GM23338 (cell line): Measurements from ENCODE around the gene ZRANB2. TPM values are rescaled to one million over a fixed set of nuclear protein-coding genes. Genes with fewer than 3 reads are reported as not detected.
A peak's percentile ranks its signal among the peaks of the same experiment; 100 is the strongest.

Experiments used
- ATAC-seq: fragments of 200-7000 bp; cut with Tn5 transposase; 3 replicates; pipeline ENCODE4 v1.9.1; 2020
- DNase-seq: peaks from one replicate; pipeline ENCODE4 v3.0.0-alpha.2; 2015; ENCODE audit warnings: low spot score
- H2AFZ ChIP-seq: fragments of 200-600 bp; sonication (generic); 2 replicates; pipeline ENCODE4 v1.8.0; 2016; ENCODE audit warnings: antibody characterized with exemption, mild to moderate bottlenecking, moderate library complexity
- H3F3A ChIP-seq: fragments of 200-600 bp; sonication (generic); replicated peaks from 2 replicates; pipeline ENCODE4 v1.8.0; 2017; ENCODE audit warnings: antibody characterized with exemption, mixed run types, low read depth
- H3K27ac ChIP-seq: fragments of 200-600 bp; sonication (generic); 2 replicates; pipeline ENCODE4 v1.6.1; 2016; ENCODE audit warnings: low read depth
- H3K27me3 ChIP-seq: fragments of 200-600 bp; sonication (generic); 2 replicates; pipeline ENCODE4 v1.8.0; 2016; ENCODE audit warnings: mild to moderate bottlenecking, mixed run types, moderate library complexity; ENCODE audit not compliant: insufficient read depth
- H3K36me3 ChIP-seq: fragments of 200-600 bp; sonication (generic); 2 replicates; pipeline ENCODE4 v1.8.0; 2016; ENCODE audit warnings: mild to moderate bottlenecking; ENCODE audit not compliant: insufficient read depth
- H3K4me1 ChIP-seq: fragments of 200-600 bp; sonication (generic); 2 replicates; pipeline ENCODE4 v1.8.0; 2016; ENCODE audit warnings: mild to moderate bottlenecking, moderate library complexity; ENCODE audit not compliant: insufficient read depth
- H3K4me2 ChIP-seq: fragments of 200-600 bp; sonication (generic); 2 replicates; pipeline ENCODE4 v1.7.1; 2017; ENCODE audit warnings: mixed run types
- H3K4me3 ChIP-seq: fragments of 200-600 bp; sonication (generic); 2 replicates; pipeline ENCODE4 v1.6.1; 2016; ENCODE audit warnings: mixed run types
- H3K79me2 ChIP-seq: fragments of 200-600 bp; sonication (generic); replicated peaks from 2 replicates; pipeline ENCODE4 v1.8.0; 2017; ENCODE audit warnings: mild to moderate bottlenecking; ENCODE audit not compliant: insufficient read depth
- H3K9me2 ChIP-seq: fragments of 200-600 bp; sonication (generic); 2 replicates; pipeline ENCODE4 v1.8.0; 2017; ENCODE audit not compliant: insufficient read depth
- H4K20me1 ChIP-seq: fragments of 200-600 bp; sonication (generic); replicated peaks from 2 replicates; pipeline ENCODE4 v1.8.0; 2017; ENCODE audit warnings: mild to moderate bottlenecking; ENCODE audit not compliant: insufficient read depth
- H3K27ac Mint-ChIP-seq: 2 replicates; pipeline ENCODE4 v1.8.0; 2020; ENCODE audit warnings: inconsistent platforms, mild to moderate bottlenecking, moderate library complexity, mixed read lengths
- H3K27me3 Mint-ChIP-seq: 3 replicates; pipeline ENCODE4 v1.8.0; 2022; ENCODE audit warnings: low read depth, mild to moderate bottlenecking, moderate library complexity, mixed read lengths, inconsistent platforms; ENCODE audit not compliant: insufficient read depth, poor library complexity
- H3K36me3 Mint-ChIP-seq: 3 replicates; pipeline ENCODE4 v1.8.0; 2021; ENCODE audit warnings: low read depth, mild to moderate bottlenecking, inconsistent platforms, moderate library complexity, mixed read lengths
- H3K4me1 Mint-ChIP-seq: 3 replicates; pipeline ENCODE4 v1.8.0; 2020; ENCODE audit warnings: mild to moderate bottlenecking, inconsistent platforms, mixed read lengths
- H3K4me3 Mint-ChIP-seq: 3 replicates; pipeline ENCODE4 v1.8.0; 2021; ENCODE audit warnings: moderate library complexity, mild to moderate bottlenecking, inconsistent platforms, mixed read lengths
- H3K9me3 Mint-ChIP-seq: 3 replicates; pipeline ENCODE4 v1.8.0; 2020; ENCODE audit warnings: moderate library complexity, mild to moderate bottlenecking, inconsistent platforms, mixed read lengths
- CREB1 ChIP-seq: fragments of 250-450 bp; sonication (Bioruptor Pico); IDR thresholded peaks from 2 replicates; pipeline ENCODE4 v1.5.0; 2020; ENCODE audit warnings: low read depth, mild to moderate bottlenecking, moderate library complexity
- EZH2phosphoT487 ChIP-seq: fragments of 200-600 bp; sonication (generic); IDR thresholded peaks from one replicate; pipeline ENCODE4 v1.8.1; 2018; ENCODE audit warnings: antibody characterized with exemption; ENCODE audit not compliant: unreplicated experiment
- JUNB ChIP-seq: IDR thresholded peaks from one replicate; pipeline ENCODE4 v1.6.1; 2016; ENCODE audit warnings: antibody characterized with exemption; ENCODE audit not compliant: unreplicated experiment
- POLR2AphosphoS5 ChIP-seq: IDR thresholded peaks from 2 replicates; pipeline ENCODE4 v1.6.1; 2016; ENCODE audit warnings: antibody characterized with exemption, low read depth
- STAT1 ChIP-seq: IDR thresholded peaks from one replicate; pipeline ENCODE4 v1.6.1; 2016; ENCODE audit warnings: antibody characterized with exemption; ENCODE audit not compliant: unreplicated experiment
- ZNF331 ChIP-seq: fragments of 250-450 bp; sonication (Bioruptor Pico); IDR thresholded peaks from 2 replicates; pipeline ENCODE4 v1.5.0; 2020; ENCODE audit warnings: low read depth, mild to moderate bottlenecking, moderate library complexity
- ZNF462 ChIP-seq: fragments of 250-450 bp; sonication (Bioruptor Pico); IDR thresholded peaks from 2 replicates; pipeline ENCODE4 v1.5.0; 2020; ENCODE audit warnings: mild to moderate bottlenecking, moderate library complexity
- polyA plus RNA-seq: library from polyadenylated mRNA; unstranded; fragments of >200 nt; fragmentation: Nextera tagmentation; extraction: Ambion mirVana; gene quantifications from 2 replicates; pipeline ENCODE4 v1.2.1, GENCODE V29; 2016
- total RNA-seq: library from RNA; depleted of rRNA; stranded (reverse); fragments of >200 nt; shearing (Covaris generic); gene quantifications from 2 replicates; pipeline ENCODE4 v1.2.3, GENCODE V29; 2014

ZRANB2 gene
- total and polyA plus RNA-seq, 2 experiments from 2014 or later: 84.9 to 170 TPM

DNA sequence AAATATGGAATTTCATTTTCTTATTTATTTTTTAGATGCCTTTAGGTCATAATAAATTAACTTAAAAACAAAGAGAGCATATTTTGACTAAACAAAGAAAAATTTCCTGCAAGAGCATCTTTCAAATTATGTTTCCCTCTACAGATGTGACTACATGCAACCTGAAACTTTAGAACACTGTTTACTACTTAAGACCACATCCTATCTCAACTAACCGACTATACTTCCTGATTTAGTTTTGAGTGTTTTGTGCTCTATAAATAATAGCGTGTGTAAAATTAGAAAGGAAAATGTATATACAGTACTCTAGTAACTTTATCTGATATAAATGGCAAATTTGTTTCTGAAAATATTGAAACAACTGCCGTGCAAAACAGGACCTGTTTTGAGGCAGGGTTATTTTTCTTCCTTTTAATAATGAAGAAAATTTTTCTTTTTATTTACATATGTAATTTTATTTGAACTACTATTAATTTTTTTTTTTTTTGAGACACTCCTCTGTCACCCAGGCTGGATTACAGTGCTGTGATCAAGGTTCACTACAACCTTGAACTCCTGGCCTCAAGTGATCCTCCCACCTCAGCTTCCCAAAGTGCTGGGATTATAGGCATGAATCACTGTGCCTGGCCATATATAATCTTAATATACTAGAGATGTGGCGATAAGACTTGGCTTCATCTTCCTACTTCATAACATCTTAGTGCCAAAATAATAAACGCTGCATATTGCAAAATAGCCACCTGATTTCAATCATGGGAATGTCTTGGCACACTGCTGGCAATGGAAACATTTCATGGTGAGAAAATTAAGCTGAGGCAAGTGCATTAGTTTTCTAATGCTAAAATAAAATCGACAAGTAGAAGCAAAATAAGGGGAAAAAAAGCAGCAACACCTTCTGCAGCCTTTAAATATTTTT, 12.3 kb downstream of the ZRANB2 start (continued):
- TF ChIP-seq JUNB: no peak
- no peak for TF ChIP-seq EZH2phosphoT487

DNA sequence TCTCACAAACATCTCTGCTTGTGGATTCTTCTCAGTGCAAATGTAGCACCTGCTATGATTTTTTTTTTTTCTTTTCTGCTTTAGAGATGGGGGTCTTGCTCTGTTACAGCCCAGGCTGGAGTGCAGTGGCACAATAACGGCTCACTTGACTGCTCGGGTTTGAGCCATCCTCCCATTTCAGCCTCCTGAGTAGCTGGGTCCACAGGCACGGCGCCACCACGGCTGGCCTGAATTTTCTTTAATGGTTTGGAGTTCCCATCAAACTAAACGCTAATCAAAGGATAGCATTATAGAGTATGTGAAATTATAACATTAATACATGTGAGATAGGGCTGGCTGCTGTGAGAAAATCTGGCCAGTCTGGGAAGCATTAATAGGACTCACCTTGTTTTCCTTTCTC, 26.0 kb downstream of the ZRANB2 start:
- Histone ChIP-seq H3K9me2 (no peaks in the 10 kb centered on the region), H4K20me1 (no peaks in the 10 kb centered on the region), H3K36me3 (peaks cover 12% of the 10 kb centered on the region; the same call in 1 of the 2 replicates), H3K79me2 (no peaks in the 10 kb centered on the region), H3F3A (no peaks in the 10 kb centered on the region), H3K27ac (no peak overlapping the region), H2AFZ (no peak overlapping the region), H3K4me2 (no peak overlapping the region), H3K4me1 (no peaks in the 10 kb centered on the region), H3K4me3 (no peak overlapping the region), H3K27me3 (no peaks in the 10 kb centered on the region)
- DNase-seq (no peak), ATAC-seq (peak; percentile 15)
- peaks cover 9% of the 10 kb centered on the region for H3K36me3 Mint-ChIP-seq
- H3K9me3 Mint-ChIP-seq: no peaks in the 10 kb centered on the region
- no peak overlapping the region for H3K27ac Mint-ChIP-seq
- no peak for TF ChIP-seq ZNF331
- TF ChIP-seq POLR2AphosphoS5: no peak
- no peak for TF ChIP-seq STAT1
- no peak for TF ChIP-seq CREB1
- TF ChIP-seq ZNF462 (CRISPR knock-in tag): no peak
- H3K27me3 Mint-ChIP-seq: peaks cover 7% of the 10 kb centered on the region
- H3K4me3 Mint-ChIP-seq: no peak overlapping the region
- H3K4me1 Mint-ChIP-seq: no peaks in the 10 kb centered on the region
